Measurements from ENCODE around the gene LHX5. TPM values are rescaled to one million over a fixed set of nuclear protein-coding genes. Genes with fewer than 3 reads are reported as not detected.

LHX5 gene
- total and polyA plus RNA-seq, 9 donors, result not detected

DNA sequence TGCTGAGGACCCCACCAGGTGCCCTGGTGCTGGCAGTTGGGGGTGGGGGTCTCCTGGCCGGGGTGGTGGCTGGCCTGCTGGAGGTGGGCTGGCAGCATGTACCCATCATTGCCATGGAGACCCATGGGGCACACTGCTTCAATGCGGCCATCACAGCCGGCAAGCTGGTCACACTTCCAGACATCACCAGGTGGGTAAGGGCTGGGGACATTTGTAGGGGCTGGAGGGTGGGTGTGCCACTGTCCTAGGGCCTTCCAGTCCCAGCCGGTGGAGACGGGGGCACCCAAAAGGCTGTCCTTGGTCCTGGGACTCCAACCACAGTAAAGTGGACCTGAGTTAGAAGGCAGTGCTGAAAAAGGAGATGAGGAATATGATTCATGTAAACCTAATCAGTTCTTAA, 36.3 kb downstream of the LHX5 start:
- H3K9me3 ChIP-seq, result no peaks in the 10 kb centered on the region
- H3K4me3 ChIP-seq, result no peak overlapping the region
- no peaks in the 10 kb centered on the region for H3K4me1 ChIP-seq (ENCODE audit: insufficient read depth)
- no peak for TF ChIP-seq POLR2A (IDR thresholded peaks at IDR 0.05)
- TF ChIP-seq EP300 (IDR thresholded peaks at IDR 0.05), result no peak
- TF ChIP-seq, protein P1, sequence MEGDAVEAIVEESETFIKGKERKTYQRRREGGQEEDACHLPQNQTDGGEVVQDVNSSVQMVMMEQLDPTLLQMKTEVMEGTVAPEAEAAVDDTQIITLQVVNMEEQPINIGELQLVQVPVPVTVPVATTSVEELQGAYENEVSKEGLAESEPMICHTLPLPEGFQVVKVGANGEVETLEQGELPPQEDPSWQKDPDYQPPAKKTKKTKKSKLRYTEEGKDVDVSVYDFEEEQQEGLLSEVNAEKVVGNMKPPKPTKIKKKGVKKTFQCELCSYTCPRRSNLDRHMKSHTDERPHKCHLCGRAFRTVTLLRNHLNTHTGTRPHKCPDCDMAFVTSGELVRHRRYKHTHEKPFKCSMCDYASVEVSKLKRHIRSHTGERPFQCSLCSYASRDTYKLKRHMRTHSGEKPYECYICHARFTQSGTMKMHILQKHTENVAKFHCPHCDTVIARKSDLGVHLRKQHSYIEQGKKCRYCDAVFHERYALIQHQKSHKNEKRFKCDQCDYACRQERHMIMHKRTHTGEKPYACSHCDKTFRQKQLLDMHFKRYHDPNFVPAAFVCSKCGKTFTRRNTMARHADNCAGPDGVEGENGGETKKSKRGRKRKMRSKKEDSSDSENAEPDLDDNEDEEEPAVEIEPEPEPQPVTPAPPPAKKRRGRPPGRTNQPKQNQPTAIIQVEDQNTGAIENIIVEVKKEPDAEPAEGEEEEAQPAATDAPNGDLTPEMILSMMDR (IDR thresholded peaks at IDR 0.05), result no peak
- 84 to 94% (median 87%) methylated on average over 5 of the region's 5 CpGs for WGBS, 3 donors
- DNase-seq, result no peak
- H3K27me3 ChIP-seq, result no peaks in the 10 kb centered on the region
- no peak overlapping the region for H3K27ac ChIP-seq
- no peaks in the 10 kb centered on the region for H3K36me3 ChIP-seq
- intact Hi-C loops (cut with DNase I), result loop anchor here in 1 of 4 donors (10.0 kb wide), 1 partner anchor 261 kb away; no protein-coding TSS in a partner anchor

DNA sequence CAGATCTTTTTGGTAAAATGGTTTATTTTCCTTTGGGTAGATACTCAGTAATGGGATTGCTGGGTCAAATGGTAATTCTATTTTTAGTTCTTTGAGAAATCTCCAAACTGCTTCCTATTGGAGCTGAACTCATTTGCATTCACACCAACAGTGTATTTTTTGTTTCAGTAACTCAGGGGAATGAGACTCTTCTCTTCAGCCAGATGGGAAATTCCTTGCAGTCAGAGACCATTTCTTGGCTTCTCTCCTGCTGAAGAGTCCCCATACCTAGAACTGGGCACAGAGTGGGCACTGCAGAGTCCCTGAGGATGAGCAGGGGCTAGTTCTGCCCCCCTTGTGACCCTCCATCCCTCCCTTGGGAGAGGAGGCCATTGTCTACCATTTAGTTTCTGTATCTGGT, 38.7 kb downstream of the LHX5 start:
- no peaks in the 10 kb centered on the region for H3K36me3 ChIP-seq
- no peaks in the 10 kb centered on the region for H3K27me3 ChIP-seq
- H3K9me3 ChIP-seq, result no peaks in the 10 kb centered on the region
- intact Hi-C loops (cut with DNase I), result loop anchor here in 1 of 4 donors (10.0 kb wide), 1 partner anchor 258 kb away; no protein-coding TSS in a partner anchor
- H3K4me1 ChIP-seq (ENCODE audit: insufficient read depth), result no peaks in the 10 kb centered on the region
- TF ChIP-seq, protein P1 (IDR thresholded peaks at IDR 0.05), result no peak
- no peak for TF ChIP-seq EP300 (IDR thresholded peaks at IDR 0.05)
- no peak for TF ChIP-seq POLR2A (IDR thresholded peaks at IDR 0.05)
- DNase-seq, result no peak
- H3K4me3 ChIP-seq, result no peak overlapping the region
- H3K27ac ChIP-seq, result no peak overlapping the region

DNA sequence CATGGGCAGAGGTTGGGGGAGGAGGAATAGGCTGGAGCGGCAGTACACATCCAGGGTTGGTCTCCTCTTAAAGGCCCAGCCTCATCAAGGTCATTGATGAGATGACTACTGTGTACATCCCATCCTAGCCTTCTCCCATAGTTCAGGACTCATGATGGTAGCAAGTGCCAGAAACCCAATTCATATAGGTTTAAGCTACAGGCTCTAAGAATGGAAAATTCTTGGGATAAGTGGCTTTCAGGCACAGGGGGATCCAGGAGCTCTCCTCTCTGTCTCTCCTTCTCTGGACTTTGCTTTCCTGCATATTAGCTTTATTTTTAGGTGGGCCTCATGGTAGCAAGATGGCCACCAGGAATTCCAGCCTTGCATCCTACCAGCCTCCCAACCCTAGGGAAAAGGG, 43.2 kb downstream of the LHX5 start:
- no peak for TF ChIP-seq POLR2A (IDR thresholded peaks at IDR 0.05)
- TF ChIP-seq, protein P1 (IDR thresholded peaks at IDR 0.05), result no peak
- TF ChIP-seq EP300 (IDR thresholded peaks at IDR 0.05), result no peak
- intact Hi-C loops (cut with DNase I), result loop anchor here in 1 of 4 donors (10.0 kb wide), 1 partner anchor 124 kb away; no protein-coding TSS in a partner anchor
- no peaks in the 10 kb centered on the region for H3K36me3 ChIP-seq
- H3K4me1 ChIP-seq (ENCODE audit: insufficient read depth), result no peaks in the 10 kb centered on the region
- H3K9me3 ChIP-seq, result no peaks in the 10 kb centered on the region
- H3K27ac ChIP-seq, result no peak overlapping the region
- WGBS, 3 donors, result 83 to 92% (median 84%) methylated on average over 1 of the region's 1 CpG
- no peak overlapping the region for H3K4me3 ChIP-seq
- H3K27me3 ChIP-seq, result no peaks in the 10 kb centered on the region
- no peak for DNase-seq

GRCh38 chr12:113427882-113428281, 43.8 kb downstream of the LHX5 start:
- Histone ChIP-seq H3K27me3 (no peaks in the 10 kb centered on the region), H3K27ac (no peak overlapping the region), H3K4me1 (ENCODE audit: insufficient read depth) (peaks cover under 1% of the 10 kb centered on the region), H3K36me3 (no peaks in the 10 kb centered on the region), H3K9me3 (no peaks in the 10 kb centered on the region), H3K4me3 (no peak overlapping the region)
- TF ChIP-seq, protein P1 (IDR thresholded peaks at IDR 0.05), result no peak
- TF ChIP-seq EP300 (IDR thresholded peaks at IDR 0.05), result no peak
- no peak for TF ChIP-seq POLR2A (IDR thresholded peaks at IDR 0.05)
- intact Hi-C loops (cut with DNase I), result loop anchor here in 1 of 4 donors (10.0 kb wide), 1 partner anchor 123 kb away; no protein-coding TSS in a partner anchor
- DNase-seq, result no peak
- WGBS, 3 donors, result 69 to 75% (median 71%) methylated on average over 9 of the region's 9 CpGs

Data from ovary (tissue), 9 donors.